OCI-LY1 (cell line): Measurements from ENCODE around the gene TMEM201.

ENCODE experiments used
- H2AFZ ChIP-seq: fragments of 200-600 bp; sonication (generic), shearing (Covaris generic); 2 replicates; pipeline ENCODE4 v1.6.0; 2014; ENCODE audit warnings: antibody characterized with exemption, mild to moderate bottlenecking, low read length
- H3F3A ChIP-seq: fragments of 200-600 bp; sonication (generic), shearing (Covaris generic); 2 replicates; pipeline ENCODE4 v1.6.0; 2014; ENCODE audit warnings: mild to moderate bottlenecking, antibody characterized with exemption, low read length, moderate library complexity; ENCODE audit not compliant: insufficient read depth
- H3K27ac ChIP-seq: fragments of 200-600 bp; sonication (generic); 2 replicates; pipeline ENCODE4 v1.5.1; 2014; ENCODE audit warnings: low read length, mixed run types, mild to moderate bottlenecking, low read depth; ENCODE audit not compliant: poor library complexity, severe bottlenecking
- H3K27me3 ChIP-seq: fragments of 200-600 bp; sonication (generic); 2 replicates; pipeline ENCODE4 v1.6.0; 2014; ENCODE audit warnings: antibody characterized with exemption, mild to moderate bottlenecking, low read length, moderate library complexity; ENCODE audit not compliant: insufficient read depth
- H3K36me3 ChIP-seq: fragments of 200-600 bp; sonication (generic); 2 replicates; pipeline ENCODE4 v1.6.1; 2014; ENCODE audit warnings: mild to moderate bottlenecking, antibody characterized with exemption, low read length, moderate library complexity, mixed read lengths; ENCODE audit not compliant: insufficient read depth
- H3K4me1 ChIP-seq: fragments of 200-600 bp; sonication (generic); 2 replicates; pipeline ENCODE4 v1.5.1; 2014; ENCODE audit warnings: mild to moderate bottlenecking, low read length, moderate library complexity; ENCODE audit not compliant: insufficient read depth, severe bottlenecking
- H3K4me2 ChIP-seq: fragments of 200-600 bp; sonication (generic), shearing (Covaris generic); 2 replicates; pipeline ENCODE4 v1.6.1; 2014; ENCODE audit warnings: low read length
- H3K4me3 ChIP-seq: fragments of 200-600 bp; sonication (generic); 2 replicates; pipeline ENCODE4 v1.5.1; 2014; ENCODE audit warnings: low read length, low read depth, mild to moderate bottlenecking, mixed read lengths; ENCODE audit not compliant: poor library complexity, severe bottlenecking
- H3K79me2 ChIP-seq: fragments of 200-600 bp; shearing (Covaris generic); 2 replicates; pipeline ENCODE4 v1.6.1; 2016; ENCODE audit warnings: mixed run types, low read length, mixed read lengths; ENCODE audit not compliant: insufficient read depth
- H3K9ac ChIP-seq: fragments of 200-600 bp; sonication (generic), shearing (Covaris generic); 2 replicates; pipeline ENCODE4 v1.6.1; 2014; ENCODE audit warnings: mild to moderate bottlenecking, low read length, mixed read lengths
- H3K9me2 ChIP-seq: fragments of 200-600 bp; sonication (generic), shearing (Covaris generic); 2 replicates; pipeline ENCODE4 v1.6.1; 2014; ENCODE audit warnings: low read depth, mild to moderate bottlenecking, low read length, mixed read lengths
- H3K9me3 ChIP-seq: fragments of 200-600 bp; shearing (Covaris generic); 2 replicates; pipeline ENCODE4 v1.6.1; 2014; ENCODE audit warnings: low read length, mixed read lengths
- H4K20me1 ChIP-seq: fragments of 200-600 bp; sonication (generic), shearing (Covaris generic); 2 replicates; pipeline ENCODE4 v1.6.0; 2016; ENCODE audit warnings: mild to moderate bottlenecking, low read length; ENCODE audit not compliant: insufficient read depth
- EZH2 ChIP-seq: fragments of 200-600 bp; sonication (generic), shearing (Covaris generic); IDR thresholded peaks from 2 replicates; pipeline ENCODE4 v1.8.0; 2017; ENCODE audit warnings: borderline replicate concordance, mixed run types, mild to moderate bottlenecking, antibody characterized with exemption, low read length, moderate library complexity, mixed read lengths
- TF ChIP-seq, protein P1 (sequence below): fragments of 200-600 bp; sonication (generic), shearing (Covaris generic); IDR thresholded peaks from 2 replicates; pipeline ENCODE4 v1.5.1; 2017; ENCODE audit warnings: mild to moderate bottlenecking, antibody characterized with exemption, low read length, moderate library complexity, mixed read lengths

The TMEM201 gene

DNA sequence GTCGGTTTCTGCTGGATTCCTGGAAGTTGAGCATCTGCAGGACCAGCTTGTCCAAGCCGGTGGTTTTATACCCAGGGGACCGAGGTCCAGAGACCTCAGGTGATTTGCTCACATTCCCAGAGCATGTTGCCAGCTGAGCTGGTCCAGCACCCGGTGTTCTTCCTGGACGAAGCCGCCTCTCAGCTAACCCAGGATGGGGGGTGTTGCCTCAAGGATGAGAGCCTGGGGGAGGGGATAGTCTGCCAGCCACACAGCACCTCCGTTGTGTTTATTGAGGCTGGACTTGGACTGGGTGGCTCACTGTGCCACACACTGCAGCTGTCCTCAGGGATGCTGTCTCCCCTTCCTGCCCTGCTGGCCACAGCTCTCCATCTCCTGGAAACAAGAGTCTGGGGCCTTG lies 1.5 kb downstream of the TMEM201 start:
- peaks cover 52% of the 10 kb centered on the region for H3K4me1 ChIP-seq
- TF ChIP-seq, protein P1, sequence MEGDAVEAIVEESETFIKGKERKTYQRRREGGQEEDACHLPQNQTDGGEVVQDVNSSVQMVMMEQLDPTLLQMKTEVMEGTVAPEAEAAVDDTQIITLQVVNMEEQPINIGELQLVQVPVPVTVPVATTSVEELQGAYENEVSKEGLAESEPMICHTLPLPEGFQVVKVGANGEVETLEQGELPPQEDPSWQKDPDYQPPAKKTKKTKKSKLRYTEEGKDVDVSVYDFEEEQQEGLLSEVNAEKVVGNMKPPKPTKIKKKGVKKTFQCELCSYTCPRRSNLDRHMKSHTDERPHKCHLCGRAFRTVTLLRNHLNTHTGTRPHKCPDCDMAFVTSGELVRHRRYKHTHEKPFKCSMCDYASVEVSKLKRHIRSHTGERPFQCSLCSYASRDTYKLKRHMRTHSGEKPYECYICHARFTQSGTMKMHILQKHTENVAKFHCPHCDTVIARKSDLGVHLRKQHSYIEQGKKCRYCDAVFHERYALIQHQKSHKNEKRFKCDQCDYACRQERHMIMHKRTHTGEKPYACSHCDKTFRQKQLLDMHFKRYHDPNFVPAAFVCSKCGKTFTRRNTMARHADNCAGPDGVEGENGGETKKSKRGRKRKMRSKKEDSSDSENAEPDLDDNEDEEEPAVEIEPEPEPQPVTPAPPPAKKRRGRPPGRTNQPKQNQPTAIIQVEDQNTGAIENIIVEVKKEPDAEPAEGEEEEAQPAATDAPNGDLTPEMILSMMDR: no peak
- no peak for TF ChIP-seq EZH2
- H3K4me3 ChIP-seq: peak overlapping the region; percentile 89
- H3K36me3 ChIP-seq: peaks cover 6% of the 10 kb centered on the region
- no peak overlapping the region for H2AFZ ChIP-seq
- H3K79me2 ChIP-seq: peaks cover 38% of the 10 kb centered on the region
- H3K27ac ChIP-seq: peak overlapping the region; percentile 55
- no peaks in the 10 kb centered on the region for H4K20me1 ChIP-seq
- no peaks in the 10 kb centered on the region for H3K9me3 ChIP-seq
- H3K9ac ChIP-seq: peak overlapping the region; percentile 85
- H3K9me2 ChIP-seq: no peaks in the 10 kb centered on the region
- H3F3A ChIP-seq: no peaks in the 10 kb centered on the region; the same call in 1 of the 2 replicates
- H3K4me2 ChIP-seq: peak overlapping the region; percentile 94
- no peaks in the 10 kb centered on the region for H3K27me3 ChIP-seq

DNA sequence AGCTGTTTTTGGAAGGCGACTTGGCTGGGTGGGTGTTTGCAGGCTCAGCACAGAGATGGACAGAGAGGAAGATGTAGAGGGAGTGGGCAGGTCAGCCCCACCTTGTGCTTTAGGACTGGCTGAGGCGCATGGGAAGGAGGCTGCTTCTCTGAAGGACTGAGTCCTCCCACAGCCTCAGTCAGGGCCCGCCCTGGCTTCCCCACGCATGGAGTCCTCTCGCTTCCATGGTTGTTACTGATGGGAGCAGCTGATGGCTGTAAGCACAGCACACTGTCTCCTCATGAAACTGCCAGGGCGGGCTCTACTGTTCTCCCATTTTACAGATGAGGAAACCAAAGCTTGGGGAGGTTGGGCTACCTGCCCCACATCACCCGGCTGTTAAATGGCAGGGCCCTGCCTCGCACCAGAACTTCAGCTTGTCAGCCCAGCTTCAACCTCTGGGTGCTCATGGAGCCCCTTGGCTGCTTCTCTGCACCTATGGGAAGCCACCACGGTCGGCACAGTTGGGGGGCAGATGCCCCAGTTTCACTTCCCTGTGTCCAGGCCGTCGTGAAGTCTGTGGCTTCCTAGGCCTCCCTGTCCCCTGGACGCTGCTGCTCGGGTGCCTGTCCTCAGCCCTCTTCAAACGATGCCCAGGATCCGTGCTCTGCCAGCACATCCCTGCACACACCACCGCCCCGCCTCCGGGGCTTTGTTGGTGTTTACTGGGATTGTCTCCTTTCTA lies 2.4 kb downstream of the TMEM201 start:
- H3F3A ChIP-seq: no peaks in the 10 kb centered on the region; the same call in 1 of the 2 replicates
- H3K9ac ChIP-seq: peak overlapping the region; percentile 85; the same call in 1 of the 2 replicates
- H3K27me3 ChIP-seq: no peaks in the 10 kb centered on the region
- H3K27ac ChIP-seq: peak overlapping the region; percentile 55
- H3K36me3 ChIP-seq: peaks cover 5% of the 10 kb centered on the region; the same call in 1 of the 2 replicates
- no peaks in the 10 kb centered on the region for H3K9me3 ChIP-seq
- peak overlapping the region; percentile 94 for H3K4me2 ChIP-seq
- no peak overlapping the region for H2AFZ ChIP-seq
- TF ChIP-seq, protein P1: no peak
- TF ChIP-seq EZH2: no peak
- no peaks in the 10 kb centered on the region for H4K20me1 ChIP-seq
- peaks cover 38% of the 10 kb centered on the region for H3K79me2 ChIP-seq
- peaks cover 52% of the 10 kb centered on the region for H3K4me1 ChIP-seq
- peak overlapping the region; percentile 89 for H3K4me3 ChIP-seq
- H3K9me2 ChIP-seq: no peaks in the 10 kb centered on the region

DNA sequence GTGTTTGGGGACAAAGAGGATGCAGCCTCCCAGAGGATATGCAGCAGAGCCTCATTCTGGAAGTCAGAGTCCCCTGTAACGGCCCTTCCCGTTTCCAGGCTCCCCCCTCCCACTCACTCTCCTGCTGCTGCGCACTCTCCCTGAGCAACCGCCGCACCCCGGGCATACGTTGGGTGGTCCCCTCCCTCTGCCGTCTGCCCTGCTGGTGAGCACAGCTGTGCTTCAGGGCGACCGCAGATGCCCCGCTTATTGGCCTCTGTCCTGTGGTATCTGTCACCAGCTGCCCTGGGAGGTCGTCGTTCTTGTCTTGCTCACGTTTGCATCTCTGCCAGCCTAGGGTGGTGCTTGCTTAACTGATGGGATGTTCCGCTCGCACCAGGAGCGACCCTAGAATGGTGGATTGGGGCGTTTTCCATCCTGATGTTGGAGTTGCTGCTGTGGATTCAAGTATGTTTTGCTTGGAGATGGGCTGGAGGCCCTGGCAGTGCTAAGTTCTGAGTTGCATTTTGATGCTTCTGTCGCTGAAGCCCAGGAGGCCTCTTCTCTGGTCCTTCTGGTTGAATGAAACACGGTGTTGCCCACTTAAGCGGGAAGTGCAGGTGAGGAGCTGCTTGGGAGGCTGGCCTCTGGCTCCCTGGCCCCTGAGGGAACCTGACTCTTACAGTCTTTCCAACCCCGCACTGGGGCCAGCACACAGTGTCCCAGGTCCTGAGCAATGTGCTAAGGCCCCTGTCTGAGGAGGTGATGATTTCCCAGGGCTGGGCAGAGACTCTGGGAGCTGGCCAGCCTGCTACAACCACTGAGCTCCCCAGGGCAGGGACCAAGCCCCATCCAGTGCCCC lies 3.2 kb downstream of the TMEM201 start:
- Histone ChIP-seq H2AFZ (no peak overlapping the region), H3K9me3 (no peaks in the 10 kb centered on the region), H4K20me1 (no peaks in the 10 kb centered on the region), H3K4me2 (peak overlapping the region; percentile 94), H3K4me3 (peak overlapping the region; percentile 89), H3K9ac (peak overlapping the region; percentile 85; the same call in 1 of the 2 replicates), H3F3A (no peaks in the 10 kb centered on the region; the same call in 1 of the 2 replicates), H3K27me3 (no peaks in the 10 kb centered on the region), H3K79me2 (peaks cover 38% of the 10 kb centered on the region), H3K9me2 (no peaks in the 10 kb centered on the region), H3K36me3 (peaks cover 11% of the 10 kb centered on the region; the same call in 1 of the 2 replicates), H3K4me1 (peaks cover 52% of the 10 kb centered on the region), H3K27ac (peak overlapping the region; percentile 55)
- TF ChIP-seq, protein P1: no peak
- no peak for TF ChIP-seq EZH2
